Fibroblast of gingiva (primary cell): ENCODE data around the gene IFIT2.
"Not testable (repeated sequence)": the region's sequence is repeated elsewhere in the genome, so short reads cannot be mapped to it uniquely, and the experiment has no call there.

Source experiments
- DNase-seq: peaks from one replicate; pipeline ENCODE4 v3.0.0-alpha.2; 2011; ENCODE audit warnings: low read depth

Gene IFIT2

GRCh38 chr10:89301721-89302445 lies at the start of gene IFIT2:
Gene IFIT2, plus strand, starts transcription at chr10:89302046. Its CDS starts 78 bp downstream, at chr10:89302124.
- peak; percentile 59 for DNase-seq

GRCh38 chr10:89252225-89252585 lies 49.6 kb upstream of the IFIT2 start:
- no peak for DNase-seq

- not testable (repeated sequence) for DNase-seq
Measured at GRCh38 chr10:89255091-89255579, 46.7 kb upstream of the IFIT2 start.

GRCh38 chr10:89255793-89256192 lies 46.1 kb upstream of the IFIT2 start:
- no peak for DNase-seq

- no peak for DNase-seq
Measured at GRCh38 chr10:89256340-89256739, 45.5 kb upstream of the IFIT2 start.

- DNase-seq = no peak
Measured at GRCh38 chr10:89256962-89257361, 44.9 kb upstream of the IFIT2 start.

- DNase-seq = no peak
Measured at GRCh38 chr10:89257581-89257980, 44.3 kb upstream of the IFIT2 start.

- no peak for DNase-seq
Measured at GRCh38 chr10:89258881-89259280, 43.0 kb upstream of the IFIT2 start.

GRCh38 chr10:89262086-89263051 lies 39.5 kb upstream of the IFIT2 start:
- DNase-seq = no peak

GRCh38 chr10:89263091-89263490 lies 38.8 kb upstream of the IFIT2 start:
- DNase-seq = no peak

- DNase-seq = no peak
Measured at GRCh38 chr10:89263531-89263930, 38.3 kb upstream of the IFIT2 start.

GRCh38 chr10:89266721-89267453 lies 35.0 kb upstream of the IFIT2 start:
- DNase-seq = no peak

- DNase-seq = no peak
Measured at GRCh38 chr10:89269433-89270152, 32.3 kb upstream of the IFIT2 start.

- DNase-seq = no peak
Measured at GRCh38 chr10:89270153-89270483, 31.7 kb upstream of the IFIT2 start.

- no peak for DNase-seq
Measured at GRCh38 chr10:89271532-89271931, 30.3 kb upstream of the IFIT2 start.

GRCh38 chr10:89273680-89274079 lies 28.2 kb upstream of the IFIT2 start:
- no peak for DNase-seq

GRCh38 chr10:89274928-89275327 lies 26.9 kb upstream of the IFIT2 start:
- peak; percentile 45 for DNase-seq

- DNase-seq = no peak
Measured at GRCh38 chr10:89275383-89275782, 26.5 kb upstream of the IFIT2 start.

GRCh38 chr10:89278034-89278535 lies 23.8 kb upstream of the IFIT2 start:
- peak; percentile 90 for DNase-seq

- no peak for DNase-seq
Measured at GRCh38 chr10:89278900-89279392, 22.9 kb upstream of the IFIT2 start.

- no peak for DNase-seq
Measured at GRCh38 chr10:89279421-89279869, 22.4 kb upstream of the IFIT2 start.
